Measurements from ENCODE around the gene TBC1D22A.

- TF ChIP-seq CTCF (IDR thresholded peaks at IDR 0.05) = no peak
- no peak for TF ChIP-seq POLR2A (IDR thresholded peaks at IDR 0.05)
Measured at GRCh38 chr22:47155912-47156311, 393.5 kb downstream of the TBC1D22A start.
